Measurements from ENCODE around the gene ZNF550. TPM values are rescaled to one million over a fixed set of nuclear protein-coding genes. Genes with fewer than 3 reads are reported as not detected.
A peak's percentile ranks its signal among the peaks of the same experiment; 100 is the strongest.

Gene ZNF550
- total and polyA plus RNA-seq, 9 of the 15 experiments (the other 6 are each of a cell fraction or from before 2014, with no cell fraction given) = 1.6 to 11.8 (median 4.3) TPM

DNA sequence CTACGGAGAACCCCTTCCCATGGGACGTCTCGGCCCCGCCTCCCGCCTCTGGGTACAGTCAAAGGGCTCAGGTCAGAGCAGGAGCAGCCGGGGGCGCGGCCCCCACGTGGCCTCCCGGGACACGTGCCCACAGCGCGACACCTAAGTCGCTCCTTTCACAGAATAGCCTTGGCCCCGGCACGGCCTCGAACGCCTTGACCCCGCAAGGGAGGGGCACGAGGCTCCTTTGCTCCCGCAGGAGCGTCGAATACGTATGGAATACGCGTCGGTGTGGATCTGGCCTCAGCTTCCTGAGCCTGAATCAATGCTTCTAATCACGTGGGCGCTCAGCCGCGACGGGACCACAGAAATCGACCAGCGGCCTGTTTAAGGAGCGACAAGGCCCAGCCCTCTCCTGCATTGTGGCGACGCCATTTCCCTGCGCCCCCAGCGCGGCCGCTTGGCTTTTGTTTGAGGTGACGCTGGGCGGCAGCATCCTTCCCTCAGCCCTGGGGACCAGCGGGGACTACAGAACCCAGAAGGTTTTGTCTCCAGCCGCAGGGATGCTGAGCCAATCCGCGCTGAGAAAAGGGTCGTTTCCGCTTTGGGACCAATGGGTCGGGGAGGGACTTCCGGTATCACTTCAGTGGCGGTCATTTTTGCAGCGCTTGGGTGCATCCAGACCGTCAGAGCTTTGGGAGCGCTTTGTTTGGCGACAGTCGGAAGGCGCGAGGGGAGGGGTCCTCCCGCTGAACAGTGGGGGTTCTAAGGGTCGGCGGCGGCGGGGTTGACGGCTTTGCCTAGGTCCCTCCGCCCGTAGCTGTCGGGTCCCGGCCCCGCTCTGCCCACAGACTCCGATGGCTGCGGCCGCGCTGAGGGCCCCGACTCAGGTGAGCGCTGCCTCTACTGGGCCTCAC, 24.1 kb upstream of the ZNF550 start, which contains the start of gene ZIK1:
TSS of gene ZIK1 (plus strand) at position 625 of the 896 bp plus-strand sequence. CDS start at position 837, 212 bp downstream.
- H3K79me2 ChIP-seq (ENCODE audit: control insufficient read depth, insufficient read depth, low read length) = no peaks in the 10 kb centered on the region
- BruUV-seq (replicated peaks) = no TSS peak
- H3K9me1 ChIP-seq (ENCODE audit: control insufficient read depth, insufficient read depth, low read length) = no peaks in the 10 kb centered on the region
- H3K27ac ChIP-seq (ENCODE audit: extremely low read depth, low read depth, low read length) = no peak within 1 kb of the TSS
- H3K9me3 ChIP-seq (replicated peaks; ENCODE audit: control insufficient read depth, insufficient read depth, low read depth, low read length) = peaks cover 3% of the 10 kb centered on the region; the same call in 1 of the 2 replicates
- peak within 1 kb of the TSS; percentile 55 for H2AFZ ChIP-seq (ENCODE audit: low read depth, low read length)
- 23% methylated on average over 64 of the region's 76 CpGs for WGBS (ENCODE audit: insufficient coverage, low coverage, missing lambda C conversion rate)
- intact Hi-C loops (cut with micrococcal nuclease) = no loop called here
- peak within 1 kb of the TSS; percentile 41 for H3K4me2 ChIP-seq (ENCODE audit: insufficient read depth, low read length)
- peak in 2 of 4 experiments; percentile 34 to 63 for DNase-seq (ENCODE audit: extremely low read depth in 1 of 4, low spot score in 3 of 4)
- in situ Hi-C loops (cut with MboI) = no loop called here
- H4K20me1 ChIP-seq (replicated peaks; ENCODE audit: control insufficient read depth, insufficient read depth, low read length) = no peaks in the 10 kb centered on the region
- peak; percentile 28; the same call in 1 of the 3 replicates for ATAC-seq
- ChIA-PET POLR2A (no interaction called here), CTCF (ENCODE audit: low intra/inter-chr PET ratio) (no interaction called here)
- no peak within 1 kb of the TSS for H3K9ac ChIP-seq (ENCODE audit: insufficient read depth in 1 of 2, low read depth in 2 of 2, low read length in 2 of 2)
- H3K27me3 ChIP-seq (ENCODE audit: control insufficient read depth in 2 of 2, insufficient read depth in 2 of 2, low read length in 2 of 2) = no peaks in the 10 kb centered on the region
- no peaks in the 10 kb centered on the region for H3K36me3 ChIP-seq (ENCODE audit: control insufficient read depth, insufficient read depth, low read length)
- H3K4me1 ChIP-seq (replicated peaks in 1 of 2; ENCODE audit: control insufficient read depth in 2 of 2, insufficient read depth in 2 of 2, low read length in 2 of 2) = peaks cover 0 to 10% of the 10 kb centered on the region in 2 experiments; a peak in 1 of 5 replicates
- peak within 1 kb of the TSS; percentile 29 for H3K4me3 ChIP-seq
- no peak for FAIRE-seq
- TF ChIP-seq, protein P1, sequence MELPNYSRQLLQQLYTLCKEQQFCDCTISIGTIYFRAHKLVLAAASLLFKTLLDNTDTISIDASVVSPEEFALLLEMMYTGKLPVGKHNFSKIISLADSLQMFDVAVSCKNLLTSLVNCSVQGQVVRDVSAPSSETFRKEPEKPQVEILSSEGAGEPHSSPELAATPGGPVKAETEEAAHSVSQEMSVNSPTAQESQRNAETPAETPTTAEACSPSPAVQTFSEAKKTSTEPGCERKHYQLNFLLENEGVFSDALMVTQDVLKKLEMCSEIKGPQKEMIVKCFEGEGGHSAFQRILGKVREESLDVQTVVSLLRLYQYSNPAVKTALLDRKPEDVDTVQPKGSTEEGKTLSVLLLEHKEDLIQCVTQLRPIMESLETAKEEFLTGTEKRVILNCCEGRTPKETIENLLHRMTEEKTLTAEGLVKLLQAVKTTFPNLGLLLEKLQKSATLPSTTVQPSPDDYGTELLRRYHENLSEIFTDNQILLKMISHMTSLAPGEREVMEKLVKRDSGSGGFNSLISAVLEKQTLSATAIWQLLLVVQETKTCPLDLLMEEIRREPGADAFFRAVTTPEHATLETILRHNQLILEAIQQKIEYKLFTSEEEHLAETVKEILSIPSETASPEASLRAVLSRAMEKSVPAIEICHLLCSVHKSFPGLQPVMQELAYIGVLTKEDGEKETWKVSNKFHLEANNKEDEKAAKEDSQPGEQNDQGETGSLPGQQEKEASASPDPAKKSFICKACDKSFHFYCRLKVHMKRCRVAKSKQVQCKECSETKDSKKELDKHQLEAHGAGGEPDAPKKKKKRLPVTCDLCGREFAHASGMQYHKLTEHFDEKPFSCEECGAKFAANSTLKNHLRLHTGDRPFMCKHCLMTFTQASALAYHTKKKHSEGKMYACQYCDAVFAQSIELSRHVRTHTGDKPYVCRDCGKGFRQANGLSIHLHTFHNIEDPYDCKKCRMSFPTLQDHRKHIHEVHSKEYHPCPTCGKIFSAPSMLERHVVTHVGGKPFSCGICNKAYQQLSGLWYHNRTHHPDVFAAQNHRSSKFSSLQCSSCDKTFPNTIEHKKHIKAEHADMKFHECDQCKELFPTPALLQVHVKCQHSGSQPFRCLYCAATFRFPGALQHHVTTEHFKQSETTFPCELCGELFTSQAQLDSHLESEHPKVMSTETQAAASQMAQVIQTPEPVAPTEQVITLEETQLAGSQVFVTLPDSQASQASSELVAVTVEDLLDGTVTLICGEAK (IDR thresholded peaks at IDR 0.05) = peak; percentile 72
- TF ChIP-seq, protein P1 (CRISPR knock-in tag; IDR thresholded peaks at IDR 0.05) = no peak

All from K562 (cell line).